Suprapubic skin (tissue), 4 donors: Measurements from ENCODE around the gene NUDT1.

Experiments used
- CTCF ChIP-seq, 2 donors: fragments of 200-600 bp in 1 of 2; fragments of 450-650 bp in 1 of 2; sonication (generic) in 1 of 2; IDR thresholded peaks; one replicate each; pipeline ENCODE4 v1.5.1; 2016 to 2019; ENCODE audit warnings: antibody characterized with exemption in 2 of 2, mild to moderate bottlenecking in 1 of 2, moderate library complexity in 1 of 2
- POLR2A ChIP-seq, 2 donors: fragments of 450-650 bp; IDR thresholded peaks; one replicate each; pipeline ENCODE4 v1.6.1; 2017; ENCODE audit warnings: antibody characterized with exemption in 2 of 2, mild to moderate bottlenecking in 2 of 2, moderate library complexity in 2 of 2
- POLR2AphosphoS5 ChIP-seq, 3 donors: sonication (generic); formaldehyde crosslinking; IDR thresholded peaks; one replicate each; pipeline ENCODE4 v1.6.1; 2017; ENCODE audit warnings: antibody characterized with exemption in 3 of 3

- TF ChIP-seq CTCF (IDR thresholded peaks at IDR 0.05) (no peak), POLR2A (IDR thresholded peaks at IDR 0.05) (no peak), POLR2AphosphoS5 (IDR thresholded peaks at IDR 0.05) (no peak)
Observed at GRCh38 chr7:2282185-2282751, 40.2 kb downstream of the NUDT1 start.
